Activated T-helper 1 cell treated with anti-CD3 and anti-CD28 coated beads, Interleukin-2, amount 50 U/mL, for 16 hours (primary cell): ENCODE measurements around the gene SLX9.
"Not testable (repeated sequence)": the region's sequence is repeated elsewhere in the genome, so short reads cannot be mapped to it uniquely, and the experiment has no call there.

ENCODE experiments used
- DNase-seq, 2 donors: peaks; one replicate each; pipeline ENCODE4 v3.0.0-alpha.2; 2020; ENCODE audit warnings: low read depth in 1 of 2, low spot score in 1 of 2

The SLX9 gene

GRCh38 chr21:44914176-44914874 lies 25.5 kb upstream of the SLX9 start:
- no peak for DNase-seq

DNA sequence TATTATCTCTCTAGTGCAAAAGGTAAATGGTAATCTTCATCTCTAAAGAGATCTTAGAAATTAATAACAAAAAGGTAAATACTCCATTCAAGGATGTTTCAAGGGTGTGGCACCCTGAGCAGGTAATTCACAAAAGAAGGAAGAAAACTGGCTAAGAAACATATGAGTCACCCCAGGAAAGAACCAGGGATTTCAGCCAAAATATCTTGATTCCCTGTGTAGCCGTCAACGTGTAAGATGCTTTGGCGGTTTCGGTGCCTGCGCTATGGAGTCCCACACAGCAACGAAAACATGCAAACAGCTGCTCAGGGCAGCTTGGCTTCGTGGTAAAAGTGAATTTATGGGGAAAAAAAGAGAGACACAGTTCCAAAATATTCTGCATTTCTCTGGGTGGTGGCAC lies 22.9 kb upstream of the SLX9 start:
- no peak for DNase-seq

DNA sequence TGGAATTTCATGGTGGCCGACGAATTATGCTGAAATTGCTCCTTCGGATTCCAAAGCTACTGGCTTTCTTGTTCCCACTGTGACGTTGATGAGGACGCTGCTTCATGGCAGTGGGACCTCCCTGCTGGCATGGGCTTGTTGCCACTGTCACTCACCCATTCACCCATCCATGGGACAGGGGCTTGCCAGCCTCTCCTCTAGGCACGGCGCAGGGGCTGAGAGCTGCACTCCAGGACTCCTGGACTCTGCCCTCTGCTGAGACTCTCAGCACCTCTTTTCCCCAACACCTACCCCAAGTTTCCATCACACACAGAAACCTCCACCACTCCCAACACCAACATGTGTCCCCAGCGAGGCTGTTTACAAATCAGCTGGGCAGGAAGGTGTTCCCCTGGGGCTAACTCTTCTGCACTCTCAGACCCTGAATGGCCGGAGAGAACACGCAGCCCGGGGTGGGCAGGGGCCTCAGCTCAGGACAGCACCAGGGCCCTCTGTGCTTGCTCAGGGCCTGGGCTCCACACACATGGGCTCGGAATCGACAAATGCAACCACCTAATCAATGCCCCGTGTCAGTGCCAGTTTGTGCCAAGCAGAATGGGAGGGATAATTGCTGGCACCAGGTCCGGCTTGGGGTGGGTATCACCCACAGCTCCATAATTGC lies 22.3 kb upstream of the SLX9 start:
- DNase-seq = no peak

- no peak for DNase-seq
Observed at GRCh38 chr21:44918107-44918470, 21.7 kb upstream of the SLX9 start.

DNA sequence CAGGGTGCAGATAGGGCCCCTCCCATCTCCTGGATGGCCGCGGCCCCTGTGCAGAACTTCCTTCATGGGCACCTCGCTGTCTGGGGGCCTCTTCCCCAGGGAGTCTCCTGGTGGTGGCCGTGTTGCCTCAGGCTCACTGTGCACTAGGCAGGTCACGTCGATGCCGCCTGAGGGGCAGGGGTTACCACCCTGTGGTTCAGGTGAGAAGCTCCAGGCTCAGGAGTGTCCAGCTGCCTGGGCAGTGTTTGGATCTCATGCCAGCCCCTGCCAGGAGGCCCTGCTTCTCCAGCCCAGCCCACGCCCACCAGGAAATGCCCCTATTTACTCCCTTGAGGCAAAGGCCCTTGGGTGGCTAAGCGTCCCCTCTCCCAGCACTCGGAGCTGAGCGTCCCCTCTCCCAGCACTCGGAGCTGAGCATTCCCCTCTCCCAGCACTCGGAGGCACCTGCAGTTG lies 21.2 kb upstream of the SLX9 start:
- no peak for DNase-seq

DNA sequence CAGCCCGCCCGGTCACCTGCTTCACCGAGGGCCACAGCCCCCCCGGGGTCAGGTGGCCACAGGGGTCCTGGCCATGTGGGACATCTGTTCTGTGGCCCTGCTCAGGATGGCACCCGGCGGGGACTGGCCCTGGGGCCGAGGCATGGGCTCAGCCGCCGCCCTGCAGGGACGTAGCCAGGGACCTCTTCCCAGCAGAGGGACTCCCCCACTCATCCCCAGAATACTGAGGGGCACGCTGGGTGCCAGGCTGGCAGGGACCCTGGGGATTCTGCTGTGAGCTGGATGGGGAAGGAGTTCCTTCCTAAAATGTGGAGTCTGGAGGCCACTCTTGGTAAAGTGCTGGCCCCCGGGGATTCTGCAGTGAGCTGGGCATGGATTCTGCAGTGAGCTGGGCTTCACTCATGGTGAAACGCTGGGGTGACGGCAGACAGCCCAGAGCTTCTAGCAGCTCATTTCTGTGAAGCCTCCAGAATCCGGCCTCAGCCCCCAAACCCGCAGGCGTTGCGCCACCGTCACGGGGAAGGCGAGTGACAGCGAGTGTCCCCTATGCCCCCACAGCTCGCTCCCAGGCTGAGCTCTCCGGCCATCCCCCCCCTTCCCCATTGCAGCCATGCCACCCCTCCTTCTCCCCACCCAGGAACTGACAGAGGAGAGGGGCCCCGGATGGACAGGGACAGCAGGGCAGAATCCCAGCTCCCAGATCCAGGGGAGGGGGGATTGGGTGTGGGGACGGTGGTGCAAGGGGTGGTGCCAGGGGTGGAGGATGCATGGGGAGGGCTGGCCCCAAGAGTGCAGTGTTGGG lies 20.5 kb upstream of the SLX9 start:
- DNase-seq = no peak

DNA sequence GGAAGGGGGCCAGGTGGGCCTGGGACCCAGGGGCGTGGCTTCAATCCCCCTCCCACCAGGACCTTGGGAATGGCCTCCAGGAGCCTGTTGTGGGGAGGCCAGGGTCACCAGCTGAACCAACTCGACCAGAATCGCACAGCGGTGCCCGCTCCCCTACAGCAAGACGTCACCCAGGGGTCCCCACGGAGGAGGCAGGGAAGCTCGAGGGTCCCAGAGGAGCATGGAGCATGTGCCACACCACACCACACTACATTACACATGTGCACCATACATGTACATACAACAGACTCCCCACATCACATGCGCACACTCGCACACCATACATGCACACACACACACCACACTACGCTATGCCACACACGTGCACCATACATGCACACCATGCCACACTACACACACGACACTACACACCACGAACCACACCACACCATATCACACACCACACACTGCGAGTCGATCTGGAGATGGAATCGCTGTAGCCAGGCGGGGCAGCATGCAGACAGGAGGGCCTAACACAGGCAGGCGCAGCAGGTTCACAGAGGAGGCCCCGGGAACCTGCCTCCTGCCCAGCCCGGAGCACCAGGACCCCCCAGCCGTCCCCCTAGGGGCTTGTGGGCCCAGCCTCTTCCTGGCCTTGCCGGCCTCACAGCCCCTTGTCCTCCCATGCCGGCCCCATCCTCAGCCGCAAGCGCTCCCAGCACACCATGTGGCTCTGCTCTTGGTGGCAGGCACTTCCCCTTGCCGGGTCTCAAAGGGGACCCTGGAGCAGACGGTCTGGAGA lies 19.7 kb upstream of the SLX9 start:
- DNase-seq = no peak

GRCh38 chr21:44920694-44921604 lies 18.9 kb upstream of the SLX9 start, which contains the start of gene ITGB2:
ITGB2 (minus strand) TSS chr21:44920899; CDS start chr21:44910782, 10,117 bp downstream.
- no peak for DNase-seq

- DNase-seq = no peak
Observed at GRCh38 chr21:44921928-44922327, 17.9 kb upstream of the SLX9 start.

DNA sequence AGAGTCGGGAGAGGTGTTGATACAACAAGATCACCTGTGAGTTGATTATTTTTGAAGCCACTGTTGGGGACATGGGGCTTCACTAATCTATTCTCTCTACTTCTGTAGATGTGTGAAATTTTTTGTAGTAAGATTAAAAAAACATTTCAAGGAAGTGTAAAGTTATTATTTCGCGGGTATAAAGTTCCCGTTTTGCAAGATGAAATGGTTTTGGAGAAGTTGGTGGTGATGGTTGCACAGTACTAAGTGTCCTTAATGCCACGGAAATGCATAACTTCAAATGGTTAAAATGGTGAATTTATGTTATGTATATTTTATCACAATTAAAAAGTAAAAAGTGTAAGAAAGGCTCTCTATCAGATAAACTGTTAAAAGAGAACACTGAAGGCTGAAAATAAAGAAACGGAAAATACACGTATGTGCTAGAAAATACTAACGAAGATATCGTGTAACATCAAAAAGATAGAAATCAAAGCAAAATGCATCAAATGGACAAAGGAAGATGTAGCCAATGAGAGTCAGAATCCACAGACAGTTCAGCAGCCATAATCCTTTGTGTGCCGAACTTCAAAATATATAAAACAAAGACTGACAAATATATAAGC lies 16.2 kb upstream of the SLX9 start:
- no peak for DNase-seq

DNA sequence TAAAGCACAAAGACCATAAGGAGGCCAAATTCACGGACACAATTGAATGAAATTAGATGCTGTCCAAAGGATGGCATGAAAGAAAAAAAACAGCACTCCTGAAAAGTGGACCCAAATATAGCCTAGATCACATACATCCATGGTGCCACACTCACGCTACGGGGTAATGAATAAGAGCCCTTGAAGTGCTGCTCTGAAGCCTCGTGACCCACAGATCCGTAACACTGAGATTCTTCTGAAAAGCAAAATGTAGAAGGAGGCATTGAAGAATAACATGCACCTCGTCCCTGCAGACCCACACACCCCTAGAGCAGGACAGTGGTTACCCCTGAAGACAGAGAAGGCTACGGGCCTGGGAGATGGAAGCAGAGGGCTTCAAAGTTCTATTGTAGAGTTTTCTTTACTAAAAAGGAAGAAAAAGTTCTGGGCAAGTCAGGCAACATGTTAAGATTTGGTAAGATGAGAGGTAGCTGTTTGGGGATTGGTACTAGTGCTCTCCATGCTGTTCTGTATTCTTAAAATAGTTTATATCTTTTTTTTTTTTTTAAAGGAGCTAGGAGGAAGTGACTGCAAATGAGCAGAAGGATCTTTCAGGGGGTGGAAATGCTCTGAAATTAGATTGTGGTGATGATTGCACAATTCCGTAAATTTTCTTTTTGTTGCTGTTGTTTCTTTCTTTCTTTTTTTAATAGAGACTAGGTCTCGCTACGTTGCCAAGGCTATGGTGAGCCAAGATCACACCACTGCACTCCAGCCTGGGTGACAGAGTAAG lies 15.0 kb upstream of the SLX9 start:
- no peak for DNase-seq

- no peak for DNase-seq
Observed at GRCh38 chr21:44925378-44925755, 14.5 kb upstream of the SLX9 start.

DNA sequence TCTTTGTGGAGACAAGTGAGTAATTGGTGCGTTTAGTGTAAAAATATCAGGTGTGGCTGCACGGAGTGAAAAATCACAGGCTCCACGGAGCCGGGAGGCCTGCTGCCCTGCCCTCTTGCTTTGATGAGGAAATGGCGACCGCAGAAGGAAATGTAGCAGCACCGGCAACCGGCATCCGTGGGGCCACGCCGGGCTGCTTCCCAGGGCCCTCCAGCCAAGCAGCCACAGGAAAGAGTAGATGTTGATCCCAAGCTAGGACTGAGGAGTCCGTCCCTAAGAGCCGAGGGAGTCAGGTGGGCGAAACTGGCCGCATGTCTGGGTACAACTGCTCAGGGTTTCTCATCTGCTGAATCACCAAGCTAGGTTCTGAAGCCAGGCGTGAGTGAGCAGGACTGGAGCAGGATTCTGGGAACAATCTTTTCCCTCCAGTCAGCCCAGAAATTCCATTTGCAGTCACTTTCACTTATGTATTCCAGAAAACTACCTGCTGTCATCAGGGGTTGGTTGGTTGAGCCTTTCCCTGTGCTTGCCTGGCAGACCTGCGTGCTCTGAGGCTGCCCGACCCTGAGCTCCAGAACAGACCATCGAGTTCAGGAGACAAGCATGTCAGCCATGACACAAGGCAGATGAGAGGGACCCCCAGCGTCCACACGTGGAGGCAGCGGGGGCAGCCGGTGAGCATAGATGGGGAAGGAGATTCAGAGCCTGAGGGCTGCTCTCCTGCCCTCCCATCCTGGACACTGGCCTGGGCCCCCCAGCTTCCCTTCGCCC lies 13.3 kb upstream of the SLX9 start:
- no peak for DNase-seq

DNA sequence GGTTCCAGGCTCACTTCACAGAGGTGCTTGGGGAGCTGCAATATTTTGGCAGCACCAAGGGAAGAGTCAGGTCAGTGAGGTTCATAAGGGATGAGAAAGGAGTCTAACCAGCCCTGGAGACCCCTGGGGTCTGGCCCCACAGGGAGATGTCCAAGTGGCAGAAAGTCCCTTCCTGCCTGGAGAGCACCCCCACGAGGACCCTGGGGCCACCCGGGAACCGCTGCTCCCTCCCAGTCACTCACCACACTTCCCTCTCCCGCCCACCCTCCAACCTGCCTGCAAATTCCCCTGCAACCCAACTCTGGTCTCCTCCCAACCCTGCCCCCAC lies 12.6 kb upstream of the SLX9 start:
- DNase-seq = no peak

GRCh38 chr21:44927587-44928461 lies 12.0 kb upstream of the SLX9 start:
- peak; percentile 80 to 81 for DNase-seq

GRCh38 chr21:44928500-44929241 lies 11.2 kb upstream of the SLX9 start:
- not testable (repeated sequence) for DNase-seq
